HK-2 (cell line): ENCODE measurements around the gene LAMA3.
A peak's percentile ranks its signal among the peaks of the same experiment; 100 is the strongest.

Experiments
- DNase-seq: peaks from one replicate; pipeline ENCODE4 v3.0.0-alpha.2; 2018; ENCODE audit not compliant: unreplicated experiment

The LAMA3 gene

DNA sequence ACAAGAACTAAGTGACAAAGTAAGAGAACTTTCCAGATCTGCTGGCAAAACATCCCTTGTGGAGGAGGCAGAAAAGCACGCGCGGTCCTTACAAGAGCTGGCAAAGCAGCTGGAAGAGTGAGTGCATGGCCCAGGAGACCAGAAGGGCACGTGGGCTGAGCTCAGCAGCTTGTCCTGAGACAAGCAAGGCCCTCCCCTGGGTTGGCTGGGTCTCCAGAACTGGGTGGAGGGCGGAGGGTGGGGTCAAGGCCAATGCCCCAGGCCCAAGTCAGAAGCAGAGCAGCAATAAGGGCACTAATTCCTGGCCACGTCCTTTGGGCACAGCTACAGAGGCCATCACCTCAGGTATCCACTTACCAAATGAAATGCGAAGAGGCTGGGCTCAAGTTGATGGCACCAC lies 214.7 kb downstream of the LAMA3 start:
- DNase-seq, result no peak

- DNase-seq, result no peak
Measured at GRCh38 chr18:23906658-23907057, 217.4 kb downstream of the LAMA3 start.

- no peak for DNase-seq
Measured at GRCh38 chr18:23908827-23909226, 219.6 kb downstream of the LAMA3 start.

GRCh38 chr18:23910032-23910431 lies 220.8 kb downstream of the LAMA3 start:
- DNase-seq, result no peak

DNA sequence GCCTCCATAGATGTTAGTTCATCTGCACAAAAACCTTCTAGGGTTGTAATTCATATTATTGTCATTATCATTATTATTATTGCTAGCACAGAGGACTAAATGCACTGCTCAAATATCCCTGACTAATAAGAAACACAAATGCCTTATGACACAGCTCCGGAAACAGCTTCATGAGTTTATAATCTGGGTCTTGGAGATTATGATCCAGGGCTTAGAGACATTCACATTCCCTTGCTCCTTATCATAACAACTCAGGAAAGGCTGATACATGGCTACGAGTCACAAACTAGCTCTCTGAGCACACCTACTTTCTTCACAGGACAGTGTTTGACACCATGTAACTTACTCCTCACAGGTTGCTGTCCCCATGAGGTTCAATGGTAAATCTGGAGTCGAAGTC lies 223.1 kb downstream of the LAMA3 start:
- DNase-seq, result no peak

DNA sequence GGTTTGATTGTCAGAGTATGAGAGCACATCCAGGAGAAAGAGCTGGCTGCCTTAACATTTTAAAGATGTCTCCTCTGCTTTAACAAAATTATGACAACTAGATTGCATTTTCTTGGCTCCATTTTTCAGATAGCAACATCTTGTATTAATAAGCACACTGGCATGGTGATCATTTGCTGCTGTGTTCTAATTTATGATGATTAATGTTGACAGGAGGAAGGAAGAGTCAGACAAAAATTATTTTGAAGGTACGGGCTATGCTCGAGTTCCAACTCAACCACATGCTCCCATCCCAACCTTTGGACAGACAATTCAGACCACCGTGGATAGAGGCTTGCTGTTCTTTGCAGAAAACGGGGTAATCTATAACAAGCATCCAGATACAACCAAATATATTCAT lies 227.1 kb downstream of the LAMA3 start:
- no peak for DNase-seq

DNA sequence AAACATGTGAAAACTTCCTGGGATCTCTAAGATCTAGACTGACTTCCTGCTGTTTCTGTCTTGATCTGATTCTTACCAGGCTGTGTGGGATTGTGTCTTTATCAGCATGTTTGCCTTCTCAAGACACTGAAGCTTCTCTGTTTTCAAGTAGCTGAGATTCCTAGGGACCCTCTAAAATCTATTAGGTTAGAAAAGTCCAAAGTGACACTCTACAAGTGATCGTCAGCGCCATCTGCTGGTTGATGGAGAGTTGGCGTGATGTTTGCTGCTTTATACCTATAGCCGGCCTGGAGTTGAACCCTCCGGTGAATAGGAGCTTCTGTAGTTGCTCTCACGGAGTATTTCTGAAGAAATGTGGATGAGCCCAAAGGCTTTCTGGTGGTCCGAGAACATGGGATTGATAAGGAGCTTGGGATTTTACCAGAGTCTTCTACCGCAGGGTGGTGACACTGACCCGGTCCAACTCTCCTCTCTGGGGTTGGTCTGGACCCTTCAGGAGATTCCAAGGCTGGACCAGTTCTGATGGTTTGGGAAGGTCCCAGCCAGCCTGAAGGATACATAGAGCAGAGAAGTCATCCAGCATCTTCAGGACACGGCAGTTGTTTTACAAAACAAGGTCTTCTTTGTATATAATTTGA lies 229.3 kb downstream of the LAMA3 start:
- DNase-seq, result peak; percentile 45

DNA sequence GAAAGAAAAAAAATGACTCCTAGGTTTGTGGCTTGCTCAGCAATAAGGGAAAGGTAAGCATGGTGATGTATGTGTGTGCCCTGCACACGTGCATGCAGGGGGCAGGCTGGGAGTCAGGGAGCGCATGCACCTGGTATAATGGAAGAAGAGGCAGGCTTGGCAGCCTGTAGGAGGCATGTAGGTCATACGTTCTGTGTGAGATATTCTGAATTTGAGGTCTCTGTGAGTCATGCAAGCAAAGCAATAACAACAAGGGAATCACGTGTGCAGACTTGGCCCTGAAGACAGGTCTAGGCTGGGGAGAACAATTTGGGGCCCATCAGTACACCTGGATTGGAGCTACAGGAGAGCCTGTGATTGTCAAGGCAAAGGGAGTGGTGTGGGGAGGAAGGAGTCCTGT lies 230.8 kb downstream of the LAMA3 start:
- no peak for DNase-seq

DNA sequence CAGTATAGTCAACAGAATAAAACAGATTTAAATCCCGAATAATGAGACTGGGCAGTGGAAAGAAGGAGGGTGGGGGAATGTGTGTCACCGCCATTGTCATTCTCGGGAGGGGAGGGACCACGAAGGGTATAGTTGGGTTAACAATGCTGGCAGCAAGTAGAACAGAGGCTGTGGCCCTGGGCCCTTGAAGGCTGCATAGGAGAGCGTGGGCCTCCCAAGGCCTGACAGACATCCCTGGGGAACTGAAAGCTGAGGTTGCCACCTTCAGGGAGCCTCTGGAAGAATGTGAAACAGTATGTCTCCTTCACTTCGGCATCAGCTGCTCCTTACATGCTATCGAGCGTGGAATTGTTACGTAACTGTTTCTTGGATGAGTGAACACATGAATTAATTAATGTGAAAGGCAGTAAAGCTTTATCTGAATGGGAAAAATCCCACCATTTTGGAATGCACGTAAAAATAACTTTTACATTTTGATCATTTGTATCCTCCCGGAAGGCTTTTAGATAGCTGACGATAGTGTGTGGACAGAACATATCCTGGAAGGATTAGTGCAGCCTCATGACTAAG lies 232.5 kb downstream of the LAMA3 start:
- DNase-seq, result no peak

GRCh38 chr18:23922939-23923338 lies 233.7 kb downstream of the LAMA3 start:
- DNase-seq, result no peak

DNA sequence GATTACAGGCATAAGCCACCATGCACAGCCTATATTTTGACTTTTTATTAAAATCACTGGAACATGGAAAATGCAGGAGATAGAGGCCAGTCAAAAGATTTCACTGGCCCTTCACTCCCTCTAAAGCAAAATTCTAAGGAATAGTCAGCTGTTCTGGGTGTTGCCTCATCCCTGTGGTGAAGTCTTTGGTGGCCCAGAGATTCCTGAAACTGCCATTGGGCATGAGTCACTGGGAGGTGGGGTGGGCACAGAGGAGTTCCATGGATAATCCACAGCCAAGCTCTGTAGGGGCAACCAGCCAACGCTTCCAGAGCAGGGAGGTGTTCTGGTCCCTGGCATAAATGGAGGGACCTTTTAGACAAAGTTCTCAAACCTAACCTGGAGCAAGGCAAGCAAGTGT lies 235.6 kb downstream of the LAMA3 start:
- DNase-seq, result peak; percentile 1

DNA sequence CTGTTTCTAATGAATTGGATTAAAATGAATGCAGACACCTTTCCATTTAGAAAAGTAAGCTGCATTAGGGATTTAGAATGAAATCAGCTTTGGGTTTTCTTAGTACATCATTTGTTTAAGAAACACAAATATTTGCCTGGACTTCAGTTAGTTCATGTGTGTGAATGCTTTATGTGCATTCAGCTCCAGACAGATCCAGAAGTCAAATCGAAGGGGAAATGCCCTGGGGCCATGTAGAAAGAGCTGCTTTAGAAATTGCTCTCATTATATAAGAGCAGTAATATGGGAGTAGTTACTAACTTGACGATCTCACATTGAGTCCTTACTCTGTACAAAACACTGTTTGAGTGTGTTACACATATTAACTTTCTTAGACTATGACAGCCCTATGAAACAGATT lies 237.3 kb downstream of the LAMA3 start:
- no peak for DNase-seq

DNA sequence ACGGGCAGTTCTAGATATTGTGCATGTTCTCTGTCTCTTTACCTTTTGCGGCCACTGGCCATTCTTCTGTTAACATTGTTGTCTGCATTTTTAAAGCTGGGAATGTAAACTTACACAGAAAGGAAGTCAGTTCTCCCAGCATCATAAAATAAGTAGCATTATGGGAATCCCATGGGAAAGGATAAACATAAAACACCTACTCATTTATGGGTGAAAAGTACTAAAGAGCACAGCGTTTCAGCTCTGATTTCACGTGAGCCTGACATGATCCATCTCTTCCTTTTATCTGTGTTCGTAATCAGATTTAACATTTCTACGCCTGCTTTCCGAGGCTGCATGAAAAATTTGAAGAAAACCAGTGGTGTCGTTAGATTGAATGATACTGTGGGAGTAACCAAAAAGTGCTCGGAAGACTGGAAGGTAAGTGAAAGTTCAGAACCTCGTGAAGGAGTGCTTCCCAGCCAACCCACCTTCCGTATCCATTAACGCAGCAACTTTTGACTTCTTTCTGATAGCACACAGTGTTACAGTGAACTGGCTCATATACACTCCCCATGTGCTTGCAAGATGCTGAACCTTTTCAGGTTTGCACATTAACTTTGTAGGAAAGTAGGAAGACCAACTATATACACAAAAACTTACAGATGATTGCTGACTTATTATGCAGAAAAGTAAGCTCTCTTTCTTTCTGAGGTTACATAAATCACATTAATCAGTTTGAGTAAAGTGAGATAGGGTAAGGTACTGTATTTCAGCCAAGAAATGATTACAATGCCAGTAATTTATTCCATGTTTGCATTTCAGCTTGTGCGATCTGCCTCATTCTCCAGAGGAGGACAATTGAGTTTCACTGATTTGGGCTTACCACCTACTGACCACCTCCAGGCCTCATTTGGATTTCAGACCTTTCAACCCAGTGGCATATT lies 238.8 kb downstream of the LAMA3 start:
- no peak for DNase-seq

- DNase-seq, result no peak
Measured at GRCh38 chr18:23929362-23929930, 240.2 kb downstream of the LAMA3 start.

DNA sequence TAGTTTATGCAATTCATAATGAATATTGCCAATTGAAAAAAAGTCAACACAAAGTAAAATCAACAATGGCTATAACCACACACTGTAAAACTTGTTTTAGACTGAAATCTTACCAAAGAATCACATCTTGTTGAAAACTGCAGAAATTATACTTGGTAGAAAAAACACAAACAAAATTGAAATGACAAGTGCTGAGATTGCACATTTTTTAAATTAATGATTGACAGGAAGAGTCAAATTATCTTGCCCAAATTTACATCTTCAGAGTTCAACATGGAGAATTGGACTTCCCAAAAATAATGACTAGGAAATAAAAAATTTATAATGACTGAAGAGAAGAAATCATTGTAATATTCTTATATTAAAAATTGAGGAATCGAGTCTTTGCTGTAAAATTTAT lies 240.7 kb downstream of the LAMA3 start:
- DNase-seq, result no peak

DNA sequence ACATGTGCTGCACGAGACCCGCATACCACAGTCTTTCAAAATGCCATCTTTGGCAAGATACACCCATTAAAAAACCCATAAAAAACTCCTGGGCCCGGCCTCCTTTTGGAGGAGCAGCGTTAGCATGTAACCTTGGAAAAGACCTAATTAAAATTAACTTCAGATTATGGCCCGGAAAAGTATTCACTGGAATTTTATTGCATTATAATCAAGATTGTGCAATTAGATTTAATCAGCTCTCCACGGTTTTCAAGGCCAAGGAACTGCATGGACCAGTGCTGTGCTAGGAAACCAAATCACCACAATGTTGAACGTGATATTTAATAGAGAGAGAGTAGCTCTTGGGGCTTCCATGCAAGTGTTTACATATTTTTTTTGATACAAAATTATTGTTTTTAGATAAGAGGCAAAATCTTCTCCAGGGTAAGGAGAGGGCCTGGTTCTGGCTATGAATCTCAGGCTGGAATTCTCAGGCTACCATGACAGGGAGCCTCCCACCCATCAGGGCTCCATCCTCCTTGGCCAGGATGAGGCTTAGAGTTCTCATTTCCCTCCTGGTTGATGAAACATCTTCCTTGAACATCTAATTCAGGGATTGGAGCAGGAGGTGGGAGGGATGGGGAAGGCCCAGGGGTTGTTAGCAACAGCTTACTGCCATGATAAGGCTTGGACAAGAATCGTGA lies 243.3 kb downstream of the LAMA3 start:
- no peak for DNase-seq

GRCh38 chr18:23933407-23933806 lies 244.2 kb downstream of the LAMA3 start:
- no peak for DNase-seq

DNA sequence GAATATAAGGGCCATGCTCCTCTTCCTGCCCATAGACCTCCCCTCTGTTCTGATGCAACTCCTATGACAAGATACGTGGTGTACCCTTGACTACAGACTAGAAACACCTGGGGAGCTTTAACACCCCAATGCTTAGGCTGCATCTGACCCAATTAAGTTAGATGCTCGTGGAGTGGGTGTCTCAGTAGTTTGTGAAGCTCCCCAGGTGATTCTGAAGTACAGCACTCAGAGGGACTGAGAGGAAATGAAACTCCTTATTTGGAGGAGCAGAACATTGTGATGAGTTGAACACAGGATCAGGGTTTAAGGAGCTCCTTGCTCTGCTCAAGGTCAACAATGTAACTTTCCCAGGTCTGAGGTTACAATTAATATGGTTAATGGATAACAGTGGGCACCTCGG lies 245.0 kb downstream of the LAMA3 start:
- no peak for DNase-seq

- no peak for DNase-seq
Measured at GRCh38 chr18:23934863-23935262, 245.6 kb downstream of the LAMA3 start.

- DNase-seq, result no peak
Measured at GRCh38 chr18:23935804-23936203, 246.6 kb downstream of the LAMA3 start.

DNA sequence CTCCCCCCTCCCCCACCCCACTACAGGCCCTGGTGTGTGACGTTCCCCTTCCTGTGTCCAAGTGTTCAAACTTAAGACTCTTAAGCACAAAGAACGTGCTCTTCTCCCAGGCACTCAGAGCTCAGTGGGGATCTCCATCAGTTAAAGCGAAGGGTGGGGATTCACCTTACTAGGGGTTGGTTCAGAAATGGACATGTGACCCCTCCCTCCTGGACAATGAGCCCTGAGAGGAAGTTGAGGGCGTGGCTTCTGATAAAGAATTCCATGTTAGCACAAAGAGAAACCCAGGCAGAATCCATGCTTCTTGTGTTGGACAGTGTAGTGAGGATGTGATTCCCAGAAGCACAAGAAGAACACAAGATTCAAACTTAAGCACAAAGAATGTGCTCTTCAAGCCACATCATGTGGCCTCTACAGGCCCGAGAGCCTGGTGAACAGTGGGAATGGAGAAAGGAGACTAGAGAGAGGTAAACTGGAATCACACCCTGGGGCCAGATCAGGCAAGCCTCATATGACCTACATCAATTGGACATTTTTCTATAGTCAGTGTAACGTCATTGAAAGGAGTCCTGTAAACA lies 247.2 kb downstream of the LAMA3 start:
- DNase-seq, result no peak
